Astrocyte (in vitro differentiated cells and primary cell): ENCODE data around the gene COL23A1.

ENCODE experiments used
- CTCF ChIP-seq: IDR thresholded peaks from 2 replicates; pipeline ENCODE4 v1.5.1; 2011; ENCODE audit warnings: low read depth, mild to moderate bottlenecking, inconsistent platforms, low read length, moderate library complexity; ENCODE audit not compliant: insufficient read depth
- EZH2 ChIP-seq: IDR thresholded peaks from 2 replicates; pipeline ENCODE4 v1.6.1; 2012; ENCODE audit warnings: mild to moderate bottlenecking, low read length, inconsistent platforms; ENCODE audit not compliant: insufficient read depth

GRCh38 chr5:178206166-178207101 lies 383.8 kb downstream of the COL23A1 start:
- TF ChIP-seq CTCF, result no peak
- no peak for TF ChIP-seq EZH2
